Neural crest cell (in vitro differentiated cells): Measurements from ENCODE around the gene COL6A1. TPM values are rescaled to one million over a fixed set of nuclear protein-coding genes. Genes with fewer than 3 reads are reported as not detected.

Experiments
- DNase-seq: peaks from one replicate; pipeline ENCODE4 v3.0.0; 2021; ENCODE audit warnings: low read depth, mixed read lengths, low spot score
- H3K27ac Mint-ChIP-seq: one replicate; pipeline ENCODE4 v1.8.0; 2021; ENCODE audit warnings: mild to moderate bottlenecking, mixed read lengths; ENCODE audit not compliant: unreplicated experiment
- H3K27me3 Mint-ChIP-seq: 2 replicates; pipeline ENCODE4 v1.8.0; 2021; ENCODE audit warnings: low read depth, mild to moderate bottlenecking, mixed read lengths
- H3K36me3 Mint-ChIP-seq: 2 replicates; pipeline ENCODE4 v1.8.0; 2021; ENCODE audit warnings: low read depth, mild to moderate bottlenecking, mixed read lengths
- H3K4me1 Mint-ChIP-seq: 2 replicates; pipeline ENCODE4 v1.8.0; 2021; ENCODE audit warnings: mixed read lengths
- H3K4me3 Mint-ChIP-seq: one replicate; pipeline ENCODE4 v1.8.0; 2021; ENCODE audit warnings: mild to moderate bottlenecking, mixed read lengths
- H3K9me3 Mint-ChIP-seq: 2 replicates; pipeline ENCODE4 v1.8.0; 2021; ENCODE audit warnings: mixed read lengths
- CTCF ChIP-seq: fragments of 200-600 bp; sonication (generic); conservative IDR thresholded peaks from 2 replicates; pipeline ENCODE4 v1.5.0; 2021; ENCODE audit warnings: antibody characterized with exemption, mild to moderate bottlenecking
- total RNA-seq: library from RNA; stranded (reverse); gene quantifications from 2 replicates; pipeline ENCODE4 v1.2.1, GENCODE V29; 2021

Gene COL6A1
- total RNA-seq, 1 donor from 2014 or later: 120 TPM

- no peak for TF ChIP-seq CTCF
- no peaks in the 10 kb centered on the region for H3K9me3 Mint-ChIP-seq
- no peaks in the 10 kb centered on the region for H3K36me3 Mint-ChIP-seq
- peaks cover 31% of the 10 kb centered on the region for H3K27me3 Mint-ChIP-seq
- no peak overlapping the region for H3K4me3 Mint-ChIP-seq
- no peak for DNase-seq
- H3K27ac Mint-ChIP-seq: no peak overlapping the region
- peaks cover 24% of the 10 kb centered on the region for H3K4me1 Mint-ChIP-seq
Observed at GRCh38 chr21:45971616-45972352, 9.8 kb upstream of the COL6A1 start.

- no peaks in the 10 kb centered on the region for H3K9me3 Mint-ChIP-seq
- H3K27me3 Mint-ChIP-seq: peaks cover 31% of the 10 kb centered on the region
- H3K4me3 Mint-ChIP-seq: no peak overlapping the region
- H3K36me3 Mint-ChIP-seq: no peaks in the 10 kb centered on the region
- H3K27ac Mint-ChIP-seq: no peak overlapping the region
- peaks cover 24% of the 10 kb centered on the region for H3K4me1 Mint-ChIP-seq
- no peak for DNase-seq
- no peak for TF ChIP-seq CTCF
Observed at GRCh38 chr21:45972353-45972715, 9.2 kb upstream of the COL6A1 start.

GRCh38 chr21:45972716-45973474 lies 8.7 kb upstream of the COL6A1 start:
- H3K36me3 Mint-ChIP-seq: no peaks in the 10 kb centered on the region
- peaks cover 31% of the 10 kb centered on the region for H3K27me3 Mint-ChIP-seq
- H3K9me3 Mint-ChIP-seq: no peaks in the 10 kb centered on the region
- H3K4me3 Mint-ChIP-seq: peak overlapping the region; percentile 77
- no peak for TF ChIP-seq CTCF
- no peak for DNase-seq
- peaks cover 24% of the 10 kb centered on the region for H3K4me1 Mint-ChIP-seq
- H3K27ac Mint-ChIP-seq: no peak overlapping the region

- peak; percentile 74 for TF ChIP-seq CTCF
- peaks cover 27% of the 10 kb centered on the region for H3K4me1 Mint-ChIP-seq
- no peaks in the 10 kb centered on the region for H3K36me3 Mint-ChIP-seq
- DNase-seq: peak; percentile 83
- peak overlapping the region; percentile 75 for H3K27ac Mint-ChIP-seq
- H3K4me3 Mint-ChIP-seq: peak overlapping the region; percentile 77
- peaks cover 31% of the 10 kb centered on the region for H3K27me3 Mint-ChIP-seq
- no peaks in the 10 kb centered on the region for H3K9me3 Mint-ChIP-seq
Observed at GRCh38 chr21:45973475-45974072, 8.0 kb upstream of the COL6A1 start.

- Mint-ChIP-seq H3K4me3 (peak overlapping the region; percentile 77), H3K27ac (peak overlapping the region; percentile 75), H3K27me3 (peaks cover 31% of the 10 kb centered on the region), H3K4me1 (peaks cover 29% of the 10 kb centered on the region), H3K36me3 (no peaks in the 10 kb centered on the region), H3K9me3 (no peaks in the 10 kb centered on the region)
- no peak for DNase-seq
- TF ChIP-seq CTCF: no peak
Observed at GRCh38 chr21:45974073-45975019, 7.2 kb upstream of the COL6A1 start.
